ENCODE data around the gene FAM193A. TPM values are rescaled to one million over a fixed set of nuclear protein-coding genes. Genes with fewer than 3 reads are reported as not detected.
"Not testable (repeated sequence)": the region's sequence is repeated elsewhere in the genome, so short reads cannot be mapped to it uniquely, and the experiment has no call there.

Gene FAM193A
- total and polyA plus RNA-seq, 12 donors, result 12.9 to 30.8 (median 23.1) TPM

DNA sequence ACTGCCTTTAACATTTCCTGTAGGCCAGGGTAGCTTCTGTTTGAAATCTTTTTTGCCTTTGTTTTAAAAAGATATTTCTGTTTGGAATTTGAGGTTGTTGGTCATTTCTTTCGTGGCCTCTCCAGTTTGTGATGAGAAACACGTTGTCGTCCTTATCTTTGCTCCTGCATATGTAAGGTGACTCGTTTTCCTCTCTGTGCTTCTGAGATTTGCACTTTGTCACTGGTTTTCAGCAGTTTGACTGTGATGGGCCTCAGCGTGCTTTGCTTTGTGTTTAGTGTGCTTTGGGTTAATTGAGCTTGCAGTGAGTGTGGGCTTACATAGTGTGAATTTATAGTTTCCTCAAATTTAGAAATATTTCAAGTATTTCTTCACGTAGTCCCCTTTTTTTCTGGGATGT is 81.5 kb downstream of the FAM193A start:
- Histone ChIP-seq H3K4me1 (replicated peaks in 1 of 2) (peaks cover 0 to 13% of the 10 kb centered on the region in 2 donors), H3K4me3 (no peak overlapping the region), H3K27ac (no peak overlapping the region), H3K27me3 (no peaks in the 10 kb centered on the region), H3K36me3 (replicated peaks in 1 of 2) (no peaks in the 10 kb centered on the region), H3K9me3 (replicated peaks in 1 of 3) (no peaks in the 10 kb centered on the region)
- WGBS, 4 donors, result 67 to 72% (median 68%) methylated on average over 6 of the region's 6 CpGs
- TF ChIP-seq, protein P1, sequence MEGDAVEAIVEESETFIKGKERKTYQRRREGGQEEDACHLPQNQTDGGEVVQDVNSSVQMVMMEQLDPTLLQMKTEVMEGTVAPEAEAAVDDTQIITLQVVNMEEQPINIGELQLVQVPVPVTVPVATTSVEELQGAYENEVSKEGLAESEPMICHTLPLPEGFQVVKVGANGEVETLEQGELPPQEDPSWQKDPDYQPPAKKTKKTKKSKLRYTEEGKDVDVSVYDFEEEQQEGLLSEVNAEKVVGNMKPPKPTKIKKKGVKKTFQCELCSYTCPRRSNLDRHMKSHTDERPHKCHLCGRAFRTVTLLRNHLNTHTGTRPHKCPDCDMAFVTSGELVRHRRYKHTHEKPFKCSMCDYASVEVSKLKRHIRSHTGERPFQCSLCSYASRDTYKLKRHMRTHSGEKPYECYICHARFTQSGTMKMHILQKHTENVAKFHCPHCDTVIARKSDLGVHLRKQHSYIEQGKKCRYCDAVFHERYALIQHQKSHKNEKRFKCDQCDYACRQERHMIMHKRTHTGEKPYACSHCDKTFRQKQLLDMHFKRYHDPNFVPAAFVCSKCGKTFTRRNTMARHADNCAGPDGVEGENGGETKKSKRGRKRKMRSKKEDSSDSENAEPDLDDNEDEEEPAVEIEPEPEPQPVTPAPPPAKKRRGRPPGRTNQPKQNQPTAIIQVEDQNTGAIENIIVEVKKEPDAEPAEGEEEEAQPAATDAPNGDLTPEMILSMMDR (IDR thresholded peaks at IDR 0.05), result no peak
- no peak for TF ChIP-seq POLR2A (IDR thresholded peaks at IDR 0.05)
- intact Hi-C loops (cut with DNase I), result no loop called here
- DNase-seq, result peak in 1 of 7 donors; percentile 25

- H3K4me1 ChIP-seq (replicated peaks in 1 of 2), result peaks cover 0 to 13% of the 10 kb centered on the region in 2 donors
- intact Hi-C loops (cut with DNase I); H3K4me3 ChIP-seq; H3K36me3 ChIP-seq (replicated peaks in 1 of 2); H3K9me3 ChIP-seq (replicated peaks in 1 of 3); H3K27ac ChIP-seq; H3K27me3 ChIP-seq: not testable (repeated sequence)
- DNase-seq, result peak in 1 of 7 donors; percentile 34
- WGBS, 4 donors, result 93 to 98% (median 96%) methylated on average over 8 to 9 of the region's 9 CpGs
Measured at GRCh38 chr4:2618729-2619128, 82.3 kb downstream of the FAM193A start.

DNA sequence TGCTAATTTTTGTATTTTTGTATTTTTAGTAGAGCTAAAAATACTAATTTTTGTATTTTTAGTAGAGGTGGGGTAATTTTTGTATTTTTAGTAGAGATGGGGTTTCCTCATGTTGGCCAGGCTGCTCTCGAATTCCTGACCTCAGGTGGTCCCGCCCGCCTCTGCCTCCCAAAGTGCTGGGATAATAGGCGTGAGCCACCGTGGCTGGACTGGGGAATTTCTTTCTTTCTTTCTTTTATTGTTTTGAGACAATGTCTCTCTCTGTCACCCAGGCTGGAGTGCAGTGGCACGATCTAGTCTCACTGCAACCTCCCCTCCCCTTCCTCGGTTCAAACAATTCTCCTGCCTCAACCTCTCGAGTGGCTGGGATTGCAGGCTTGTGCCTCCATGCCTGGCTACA is 83.0 kb downstream of the FAM193A start:
- H3K27ac ChIP-seq, result no peak overlapping the region
- H3K4me3 ChIP-seq, result no peak overlapping the region
- H3K9me3 ChIP-seq (replicated peaks in 1 of 3), result no peaks in the 10 kb centered on the region
- intact Hi-C loops (cut with DNase I), result no loop called here
- H3K4me1 ChIP-seq (replicated peaks in 1 of 2), result peaks cover 0 to 8% of the 10 kb centered on the region in 2 donors
- peak in 1 of 7 donors; percentile 15 for DNase-seq
- no peaks in the 10 kb centered on the region for H3K27me3 ChIP-seq
- no peaks in the 10 kb centered on the region for H3K36me3 ChIP-seq (replicated peaks in 1 of 2)
- 87 to 96% (median 94%) methylated on average over 8 of the region's 8 CpGs for WGBS, 4 donors
- TF ChIP-seq, protein P1 (IDR thresholded peaks at IDR 0.05), result no peak
- TF ChIP-seq POLR2A (IDR thresholded peaks at IDR 0.05), result no peak

- 76 to 83% (median 78%) methylated on average over 7 of the region's 7 CpGs for WGBS, 4 donors
- intact Hi-C loops (cut with DNase I), result no loop called here
- Histone ChIP-seq H3K27ac (no peak overlapping the region), H3K4me3 (no peak overlapping the region), H3K9me3 (replicated peaks in 1 of 3) (no peaks in the 10 kb centered on the region), H3K4me1 (replicated peaks in 1 of 2) (no peaks in the 10 kb centered on the region), H3K36me3 (replicated peaks in 1 of 2) (peaks cover 0 to 5% of the 10 kb centered on the region in 2 donors), H3K27me3 (no peaks in the 10 kb centered on the region)
- no peak for TF ChIP-seq POLR2A (IDR thresholded peaks at IDR 0.05)
- TF ChIP-seq, protein P1 (IDR thresholded peaks at IDR 0.05), result no peak
- peak in 1 of 7 donors; percentile 35 for DNase-seq
Measured at GRCh38 chr4:2621419-2621818, 85.0 kb downstream of the FAM193A start.

GRCh38 chr4:2623442-2623841 is 87.0 kb downstream of the FAM193A start:
- intact Hi-C loops (cut with DNase I), result no loop called here
- Histone ChIP-seq H3K9me3 (replicated peaks in 1 of 3) (no peaks in the 10 kb centered on the region), H3K27me3 (no peaks in the 10 kb centered on the region), H3K36me3 (replicated peaks in 1 of 2) (peaks cover 0 to 20% of the 10 kb centered on the region in 2 donors), H3K4me1 (replicated peaks in 1 of 2) (no peaks in the 10 kb centered on the region), H3K4me3 (no peak overlapping the region), H3K27ac (no peak overlapping the region)
- 89 to 94% (median 90%) methylated on average over 6 of the region's 6 CpGs for WGBS, 4 donors
- TF ChIP-seq, protein P1 (IDR thresholded peaks at IDR 0.05), result no peak
- TF ChIP-seq POLR2A (IDR thresholded peaks at IDR 0.05), result no peak
- peak in 1 of 7 donors; percentile 42 for DNase-seq

Measured in adrenal gland (tissue), 12 donors.